Right hindlimb (tissue), 1 donor: ENCODE results near the gene PCDHGC5.

Experiments used
- DNase-seq: peaks from one replicate; pipeline ENCODE4 v3.0.0-alpha.2; 2018

The PCDHGC5 gene

DNA sequence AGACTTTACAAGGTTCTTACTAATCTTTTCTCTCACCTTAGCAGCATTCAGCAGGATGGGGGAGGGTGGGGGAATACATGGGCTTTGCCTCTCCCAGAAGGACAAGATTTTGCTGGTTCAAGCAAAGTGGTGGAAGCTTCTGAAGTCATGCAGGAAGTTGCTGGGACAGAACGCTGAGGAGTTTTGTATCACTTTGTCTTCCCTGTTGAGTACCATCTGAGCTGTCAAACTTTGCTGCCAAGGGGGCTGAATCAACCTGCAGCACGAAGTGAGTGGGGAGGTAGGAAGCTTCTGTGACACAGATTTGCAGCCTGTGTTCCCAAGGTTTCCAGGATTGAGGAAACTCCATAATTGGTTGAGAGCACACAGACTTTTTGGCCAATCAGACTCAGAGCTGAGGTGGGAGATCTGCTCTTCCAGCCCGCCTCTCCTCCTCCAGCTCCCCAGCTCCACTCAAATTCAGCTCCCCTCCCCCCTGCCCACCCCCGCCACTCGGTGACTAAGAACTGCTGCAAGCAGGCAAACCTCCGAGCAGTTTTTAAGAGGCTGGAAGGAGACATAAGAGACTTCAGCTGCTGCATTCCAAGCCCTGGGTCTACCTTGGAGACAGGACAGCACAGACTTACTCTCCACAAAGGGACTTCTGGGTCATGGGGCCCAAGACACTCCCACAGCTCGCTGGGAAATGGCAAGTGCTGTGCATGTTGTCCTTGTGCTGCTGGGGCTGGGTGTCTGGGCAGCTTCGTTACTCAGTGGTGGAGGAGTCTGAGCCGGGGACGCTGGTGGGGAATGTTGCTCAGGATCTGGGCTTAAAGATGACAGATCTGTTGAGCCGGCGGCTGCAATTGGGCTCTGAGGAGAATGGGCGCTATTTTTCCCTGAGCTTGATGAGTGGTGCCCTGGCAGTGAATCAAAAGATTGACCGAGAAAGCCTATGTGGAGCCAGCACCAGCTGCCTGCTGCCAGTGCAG is at the start of gene PCDHGC5:
PCDHGC5 (plus strand) TSS at position 491 of the 971 bp plus-strand sequence; CDS start at position 651, 160 bp downstream.
- DNase-seq = no peak

- DNase-seq = no peak
These were observed 49.3 kb upstream of the PCDHGC5 start for GRCh38 chr5:141439411-141440141.

DNA sequence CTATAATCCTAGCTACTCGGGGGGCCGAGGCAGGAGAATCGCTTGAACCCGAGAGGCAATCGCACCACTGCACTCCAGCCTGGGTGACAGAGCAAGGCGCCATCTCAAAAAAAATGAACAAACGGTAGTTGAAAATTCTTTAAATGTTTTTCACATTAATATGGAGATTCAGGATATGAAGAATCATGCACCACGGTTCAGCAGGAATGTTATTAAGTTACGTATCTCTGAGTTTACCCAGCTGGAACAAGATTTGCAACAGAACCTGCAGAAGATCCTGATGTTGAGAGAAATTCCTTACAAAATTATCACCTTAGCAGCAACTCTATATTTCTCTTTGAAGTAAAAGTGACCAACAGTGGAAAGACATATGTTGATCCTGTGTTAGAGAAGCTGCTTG is 48.5 kb upstream of the PCDHGC5 start:
- DNase-seq = no peak

DNA sequence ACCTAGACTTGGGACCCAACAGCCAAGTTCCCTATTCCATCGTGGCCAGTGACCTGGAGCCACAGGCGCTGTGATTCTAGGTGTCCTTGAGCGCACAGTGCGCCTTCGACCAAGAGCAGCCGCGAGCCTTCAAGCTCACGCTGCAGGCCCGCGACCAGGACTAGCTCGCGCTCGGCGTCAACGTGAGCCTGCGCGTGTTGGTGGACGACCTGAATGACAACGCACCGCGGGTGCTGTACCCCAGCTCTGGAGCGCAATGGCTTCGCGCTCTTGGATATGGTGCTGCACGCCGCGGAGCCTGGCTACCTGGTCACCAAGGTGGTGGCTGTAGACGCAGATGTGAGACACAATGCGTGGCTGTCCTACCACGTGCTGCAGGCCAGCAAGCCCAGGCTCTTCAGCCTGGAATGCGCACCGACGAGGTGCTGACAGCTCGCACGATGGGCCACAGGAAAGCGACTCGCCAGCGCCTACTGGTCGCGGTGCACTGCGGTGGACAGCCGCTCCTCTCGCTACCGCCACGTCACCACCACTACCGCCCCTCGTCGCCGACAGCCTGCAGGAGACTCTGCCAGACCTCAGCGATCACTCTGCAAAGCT is 47.2 kb upstream of the PCDHGC5 start:
- DNase-seq = no peak

- DNase-seq = no peak
These were observed 23.5 kb upstream of the PCDHGC5 start for GRCh38 chr5:141465351-141465750.

DNA sequence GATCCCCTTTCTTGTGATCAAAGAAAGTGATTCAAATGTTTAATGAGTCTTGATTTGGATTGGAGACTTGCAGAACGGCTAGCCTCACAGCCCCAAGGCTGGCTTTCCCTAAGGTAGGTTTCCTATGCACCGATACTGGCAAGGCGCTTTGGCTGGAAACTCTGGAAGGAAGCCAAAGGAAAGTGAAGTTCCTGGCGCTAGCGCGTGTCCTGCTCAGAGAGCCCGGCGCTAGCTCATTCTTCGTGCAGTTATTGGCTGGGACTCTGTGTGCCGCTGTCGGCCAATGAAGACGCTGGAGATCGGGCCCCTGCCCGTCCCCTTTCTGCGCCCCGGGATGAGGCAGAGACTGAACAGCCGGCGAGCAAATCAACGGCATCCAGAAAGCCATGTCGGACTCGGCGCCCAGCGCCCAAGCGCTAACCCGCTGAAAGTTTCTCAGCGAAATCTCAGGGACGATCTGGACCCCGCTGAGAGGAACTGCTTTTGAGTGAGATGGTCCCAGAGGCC is 13.2 kb upstream of the PCDHGC5 start, which contains the start of gene PCDHGC3:
PCDHGC3 (plus strand) TSS at position 342 of the 507 bp plus-strand sequence; CDS start at position 493, 151 bp downstream.
- DNase-seq = peak; percentile 97

GRCh38 chr5:141476132-141476911 is 12.6 kb upstream of the PCDHGC5 start:
- peak; percentile 92 for DNase-seq

DNA sequence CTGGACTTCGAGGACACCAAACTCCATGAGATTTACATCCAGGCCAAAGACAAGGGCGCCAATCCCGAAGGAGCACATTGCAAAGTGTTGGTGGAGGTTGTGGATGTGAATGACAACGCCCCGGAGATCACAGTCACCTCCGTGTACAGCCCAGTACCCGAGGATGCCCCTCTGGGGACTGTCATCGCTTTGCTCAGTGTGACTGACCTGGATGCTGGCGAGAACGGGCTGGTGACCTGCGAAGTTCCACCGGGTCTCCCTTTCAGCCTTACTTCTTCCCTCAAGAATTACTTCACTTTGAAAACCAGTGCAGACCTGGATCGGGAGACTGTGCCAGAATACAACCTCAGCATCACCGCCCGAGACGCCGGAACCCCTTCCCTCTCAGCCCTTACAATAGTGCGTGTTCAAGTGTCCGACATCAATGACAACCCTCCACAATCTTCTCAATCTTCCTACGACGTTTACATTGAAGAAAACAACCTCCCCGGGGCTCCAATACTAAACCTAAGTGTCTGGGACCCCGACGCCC is 11.8 kb upstream of the PCDHGC5 start:
- no peak for DNase-seq

GRCh38 chr5:141477815-141478214 is 11.1 kb upstream of the PCDHGC5 start:
- DNase-seq = no peak

DNA sequence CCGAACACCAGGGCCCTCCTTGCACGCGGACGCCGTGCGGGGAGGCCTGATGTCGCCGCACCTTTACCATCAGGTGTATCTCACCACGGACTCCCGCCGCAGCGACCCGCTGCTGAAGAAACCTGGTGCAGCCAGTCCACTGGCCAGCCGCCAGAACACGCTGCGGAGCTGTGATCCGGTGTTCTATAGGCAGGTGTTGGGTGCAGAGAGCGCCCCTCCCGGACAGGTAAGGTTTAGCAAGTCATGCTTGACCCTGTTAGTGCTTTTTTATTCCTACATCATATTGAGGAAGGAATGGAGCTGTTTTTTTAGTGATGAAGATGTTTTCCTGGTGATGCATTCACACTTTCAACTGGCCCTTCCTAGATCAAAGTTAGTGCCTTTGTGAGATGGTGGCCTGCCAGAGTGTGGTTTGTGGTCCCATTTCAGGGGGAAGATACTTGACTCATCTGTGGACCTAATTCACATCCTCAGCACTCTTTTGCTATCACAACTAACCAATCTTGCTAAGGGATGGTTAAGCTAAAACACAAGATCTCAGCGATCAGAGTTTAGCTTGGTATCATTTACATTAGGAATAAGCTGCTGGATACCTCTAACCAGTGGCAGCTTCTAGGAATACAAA is 10.4 kb upstream of the PCDHGC5 start:
- no peak for DNase-seq

DNA sequence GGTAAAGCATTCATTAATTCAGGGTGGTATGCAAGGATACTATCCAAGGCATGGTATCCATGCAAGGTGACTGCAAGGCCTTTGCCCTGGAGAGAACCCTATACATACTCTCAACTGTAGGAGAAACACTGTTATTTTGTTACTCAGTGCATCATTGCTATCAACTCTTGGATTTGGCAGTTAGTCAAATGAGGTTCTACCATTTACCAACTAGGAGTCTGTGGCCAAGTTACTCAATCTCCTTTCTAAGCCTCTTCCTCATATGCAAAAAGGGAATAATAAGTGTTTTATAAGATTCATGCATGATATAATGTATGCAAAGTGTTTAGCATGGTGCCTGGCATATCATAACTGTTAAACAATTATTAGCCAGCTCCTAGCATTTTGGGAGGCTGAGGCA is 9.1 kb upstream of the PCDHGC5 start:
- DNase-seq = no peak

DNA sequence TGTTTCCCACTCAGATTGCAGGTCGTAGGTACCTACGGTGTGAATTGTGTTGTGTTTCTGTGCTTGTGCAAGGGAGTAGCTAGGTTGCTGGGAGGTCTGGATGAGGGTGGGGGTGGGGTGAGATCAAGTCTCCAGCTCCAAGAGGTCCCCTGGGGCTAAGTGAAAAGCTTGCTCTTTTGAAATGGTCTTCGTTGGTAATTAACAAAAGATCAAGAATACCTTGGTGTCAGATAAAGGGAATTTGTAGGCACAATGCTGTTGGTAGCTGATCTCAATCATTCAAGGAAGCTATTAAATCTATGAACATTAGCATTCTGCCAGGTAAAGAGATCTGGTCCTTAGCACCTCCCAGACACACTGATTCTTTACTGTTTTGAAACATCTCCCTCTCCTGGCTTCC is 5.0 kb upstream of the PCDHGC5 start:
- DNase-seq = no peak

- DNase-seq = no peak
These were observed 4.6 kb upstream of the PCDHGC5 start for GRCh38 chr5:141484310-141484640.

DNA sequence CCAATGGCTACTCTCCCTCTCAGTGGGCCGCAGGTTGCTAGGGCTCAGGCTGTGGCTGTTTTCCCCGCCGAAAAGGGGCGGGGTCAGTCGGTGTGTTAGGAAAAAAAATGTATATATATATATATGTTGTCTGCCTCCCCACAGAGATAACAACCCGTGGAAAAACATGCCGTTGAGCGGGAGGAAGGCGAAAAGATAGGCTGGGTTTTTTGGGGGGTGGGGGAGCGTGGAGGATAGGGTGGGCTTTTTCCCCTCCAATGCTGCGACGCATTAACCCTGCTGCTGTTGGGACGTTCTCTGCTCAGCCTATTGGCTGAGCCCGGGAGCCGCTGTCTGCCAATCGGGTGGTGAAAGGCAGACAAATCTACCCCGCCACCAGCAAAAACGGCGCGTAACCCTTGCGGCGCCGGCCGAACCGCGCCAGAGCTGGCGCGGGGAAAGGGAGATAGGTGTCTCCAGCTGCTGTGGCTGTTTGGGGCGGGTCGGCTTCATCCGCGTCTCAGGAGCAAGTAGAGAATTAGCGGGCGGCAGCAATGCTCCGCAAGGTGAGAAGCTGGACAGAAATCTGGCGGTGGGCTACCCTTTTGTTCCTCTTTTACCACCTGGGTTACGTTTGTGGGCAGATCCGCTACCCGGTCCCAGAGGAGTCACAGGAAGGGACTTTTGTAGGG is 4.1 kb upstream of the PCDHGC5 start, which contains the start of gene PCDHGC4:
PCDHGC4 (plus strand) TSS at position 390 of the 671 bp plus-strand sequence; CDS start at position 534, 144 bp downstream.
- peak; percentile 60 for DNase-seq

DNA sequence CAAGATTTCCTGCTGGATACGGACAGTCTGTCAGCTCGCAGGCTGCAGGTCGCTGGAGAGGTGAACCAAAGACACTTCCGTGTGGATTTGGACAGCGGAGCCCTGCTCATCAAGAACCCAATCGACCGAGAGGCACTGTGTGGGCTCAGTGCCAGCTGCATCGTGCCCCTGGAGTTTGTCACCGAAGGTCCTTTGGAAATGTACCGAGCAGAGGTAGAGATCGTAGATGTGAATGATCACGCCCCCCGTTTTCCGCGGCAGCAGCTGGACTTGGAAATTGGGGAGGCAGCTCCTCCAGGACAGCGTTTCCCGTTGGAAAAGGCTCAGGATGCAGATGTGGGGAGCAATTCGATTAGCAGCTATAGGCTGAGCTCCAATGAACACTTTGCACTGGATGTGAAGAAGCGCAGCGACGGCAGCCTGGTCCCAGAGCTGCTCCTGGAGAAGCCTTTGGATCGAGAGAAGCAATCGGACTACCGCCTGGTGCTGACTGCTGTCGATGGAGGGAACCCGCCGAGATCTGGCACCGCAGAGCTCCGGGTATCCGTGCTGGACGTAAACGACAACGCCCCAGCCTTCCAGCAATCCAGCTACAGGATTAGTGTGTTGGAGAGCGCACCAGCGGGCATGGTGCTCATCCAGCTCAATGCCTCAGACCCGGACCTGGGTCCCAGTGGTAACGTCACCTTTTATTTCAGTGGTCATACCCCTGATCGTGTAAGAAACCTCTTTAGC is 3.4 kb upstream of the PCDHGC5 start:
- DNase-seq = no peak

DNA sequence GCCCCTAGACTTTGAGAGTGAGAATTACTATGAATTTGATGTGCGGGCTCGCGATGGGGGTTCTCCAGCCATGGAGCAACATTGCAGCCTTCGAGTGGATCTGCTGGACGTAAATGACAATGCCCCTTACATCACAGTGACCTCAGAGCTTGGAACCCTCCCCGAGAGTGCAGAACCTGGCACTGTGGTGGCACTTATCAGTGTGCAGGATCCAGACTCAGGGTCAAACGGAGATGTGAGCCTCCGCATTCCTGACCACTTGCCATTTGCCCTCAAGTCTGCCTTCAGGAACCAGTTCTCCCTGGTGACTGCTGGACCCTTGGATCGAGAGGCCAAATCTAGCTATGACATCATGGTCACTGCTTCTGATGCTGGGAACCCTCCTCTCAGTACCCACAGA is 2.8 kb upstream of the PCDHGC5 start:
- no peak for DNase-seq

DNA sequence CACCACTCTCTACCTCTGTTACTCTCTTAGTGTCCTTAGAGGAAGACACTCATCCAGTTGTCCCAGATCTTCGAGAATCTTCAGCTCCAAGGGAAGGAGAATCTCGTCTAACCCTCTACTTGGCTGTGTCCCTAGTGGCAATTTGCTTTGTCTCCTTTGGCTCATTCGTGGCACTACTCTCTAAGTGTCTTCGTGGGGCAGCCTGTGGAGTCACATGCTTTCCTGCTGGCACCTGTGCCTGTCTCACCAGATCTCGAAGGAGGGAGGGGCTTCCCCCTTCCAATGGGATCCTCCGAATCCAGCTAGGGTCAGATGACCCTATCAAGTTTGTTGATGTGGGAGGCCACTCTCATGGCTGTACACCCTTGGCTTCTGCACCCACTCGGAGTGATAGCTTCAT is 1.8 kb upstream of the PCDHGC5 start:
- no peak for DNase-seq

DNA sequence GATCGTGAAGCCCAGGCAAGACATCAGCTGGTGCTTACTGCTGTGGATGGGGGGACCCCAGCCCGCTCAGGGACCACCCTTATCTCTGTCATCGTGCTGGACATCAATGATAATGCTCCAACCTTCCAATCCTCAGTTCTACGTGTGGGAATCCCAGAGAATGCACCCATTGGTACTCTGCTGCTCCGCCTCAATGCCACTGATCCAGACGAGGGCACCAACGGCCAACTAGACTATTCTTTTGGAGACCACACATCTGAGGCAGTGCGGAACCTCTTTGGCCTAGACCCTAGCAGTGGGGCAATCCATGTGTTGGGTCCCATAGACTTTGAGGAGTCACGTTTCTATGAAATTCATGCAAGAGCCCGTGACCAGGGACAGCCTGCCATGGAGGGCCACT is 960 bp downstream of the PCDHGC5 start:
- no peak for DNase-seq

DNA sequence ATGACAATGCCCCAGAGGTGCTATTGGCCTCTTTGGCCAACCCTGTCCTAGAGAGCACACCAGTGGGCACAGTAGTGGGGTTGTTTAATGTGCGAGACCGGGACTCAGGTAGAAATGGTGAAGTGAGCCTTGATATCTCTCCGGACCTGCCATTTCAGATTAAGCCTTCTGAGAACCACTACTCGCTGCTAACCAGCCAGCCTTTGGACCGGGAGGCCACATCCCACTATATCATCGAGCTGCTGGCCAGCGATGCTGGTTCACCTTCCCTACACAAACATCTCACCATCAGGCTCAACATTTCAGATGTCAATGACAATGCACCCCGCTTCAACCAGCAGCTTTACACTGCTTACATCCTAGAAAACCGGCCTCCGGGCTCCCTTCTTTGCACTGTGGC is 1.4 kb downstream of the PCDHGC5 start:
- no peak for DNase-seq

DNA sequence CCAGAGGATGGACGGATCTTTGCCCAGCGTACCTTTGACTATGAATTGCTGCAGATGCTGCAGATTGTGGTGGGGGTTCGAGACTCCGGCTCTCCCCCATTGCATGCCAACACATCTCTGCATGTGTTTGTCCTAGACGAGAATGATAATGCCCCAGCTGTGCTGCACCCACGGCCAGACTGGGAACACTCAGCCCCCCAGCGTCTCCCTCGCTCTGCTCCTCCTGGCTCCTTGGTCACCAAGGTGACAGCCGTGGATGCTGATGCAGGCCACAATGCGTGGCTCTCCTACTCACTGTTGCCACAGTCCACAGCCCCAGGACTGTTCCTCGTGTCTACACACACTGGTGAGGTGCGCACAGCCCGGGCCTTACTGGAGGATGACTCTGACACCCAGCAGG is 1.9 kb downstream of the PCDHGC5 start:
- DNase-seq = no peak
